ENCODE results near the gene PALD1.

GRCh38 chr10:70584909-70585544 is 106.5 kb downstream of the PALD1 start:
- TF ChIP-seq CTCF (conservative IDR thresholded peaks at IDR 0.05 in 1 of 2, IDR thresholded peaks at IDR 0.05 in 1 of 2; ENCODE audit: low read depth in 1 of 2, low read length in 2 of 2) (no peak), EZH2 (IDR thresholded peaks at IDR 0.05; ENCODE audit: low read length, missing control alignments) (no peak)

Data from fibroblast of lung (primary cell).